Measurements from ENCODE around the gene H2BK1.

DNA sequence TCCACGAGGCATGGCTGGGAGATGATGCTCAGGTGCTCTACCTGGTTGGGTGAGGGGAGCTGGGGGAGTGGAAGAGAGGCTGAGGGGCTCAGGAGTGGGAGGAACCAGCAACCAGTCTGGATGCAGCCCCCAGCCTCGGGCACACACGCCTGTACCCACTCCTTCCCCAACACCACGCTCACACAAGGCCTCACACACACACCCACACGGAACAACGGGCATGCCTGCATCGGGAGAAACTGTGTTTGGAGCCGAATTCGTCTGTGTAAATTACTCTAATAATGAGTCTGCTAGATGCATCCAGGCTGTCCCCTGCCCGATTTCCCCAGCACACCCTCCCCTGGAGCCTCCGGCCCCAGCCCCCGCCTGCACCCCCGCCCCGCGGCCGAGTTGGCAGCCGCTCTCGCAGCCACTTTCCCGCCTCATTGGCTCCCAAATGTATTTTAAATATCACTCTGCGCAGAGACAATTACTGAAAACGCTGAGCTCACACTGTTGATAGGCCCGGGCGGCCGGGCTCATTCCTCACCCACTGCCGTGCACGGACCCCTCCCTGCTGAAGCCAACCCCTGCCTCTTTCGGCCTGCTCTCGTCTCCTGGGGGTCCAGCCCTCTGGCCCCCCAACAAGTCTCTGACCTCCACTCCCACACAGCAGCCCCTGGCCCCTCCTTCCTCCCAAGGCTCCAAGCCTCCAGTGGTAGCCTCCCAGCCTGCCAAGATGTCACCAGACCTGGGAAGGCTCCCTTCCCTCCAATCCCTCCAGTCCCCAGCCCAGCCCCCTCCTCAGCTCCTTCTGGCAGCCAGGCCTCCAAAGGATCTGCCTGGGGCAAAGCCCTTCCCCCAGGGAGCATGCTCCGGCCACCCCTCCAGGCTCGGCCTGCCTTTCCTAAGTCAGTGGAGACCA is 11.1 kb downstream of the H2BK1 start:
- TF ChIP-seq POLR2A (IDR thresholded peaks at IDR 0.05) (no peak), CTCF (IDR thresholded peaks at IDR 0.05) (no peak)

All from vagina (tissue), 2 donors.